A549 treated with CORT108297 at 1 μM for 4 hours (cell line): ENCODE measurements around the gene WDFY2. TPM values are rescaled to one million over a fixed set of nuclear protein-coding genes. Genes with fewer than 3 reads are reported as not detected.

ENCODE experiments used
- total RNA-seq: library from RNA; stranded (reverse); fragments of 200-300 nt; extraction: Qiagen RNA extraction; gene quantifications from 5 replicates; pipeline ENCODE4 v1.2.3, GENCODE V29; 2022

Gene WDFY2
- total RNA-seq = 2.6 to 3.3 TPM (median 3.2 TPM) in 5 replicates

GRCh38 chr13:51583875-51584730 lies at the start of gene WDFY2:
WDFY2 (plus strand) TSS chr13:51584462; CDS start chr13:51584688, 226 bp downstream.

GRCh38 chr13:51803422-51804294 lies 219.4 kb downstream of the WDFY2 start, which contains the start of gene DHRS12:
DHRS12 (minus strand) TSS chr13:51804163; CDS start chr13:51799659, 4,504 bp downstream.

Other genes starting within 250 kb of the WDFY2 start
- not detected in 5 replicates for gene SERPINE3, start 244.8 kb upstream of the WDFY2 start, total RNA-seq
- gene INTS6, start 131.4 kb upstream of the WDFY2 start, total RNA-seq = 8.3 to 11.7 TPM (median 9.5 TPM) in 5 replicates
- 4.2 to 5.4 TPM (median 5.1 TPM) in 5 replicates for gene DHRS12, start 219.7 kb downstream of the WDFY2 start, total RNA-seq